OCI-LY7 (cell line): ENCODE data around the gene FBXL20. TPM values are rescaled to one million over a fixed set of nuclear protein-coding genes. Genes with fewer than 3 reads are reported as not detected.
"Not testable (repeated sequence)": the region's sequence is repeated elsewhere in the genome, so short reads cannot be mapped to it uniquely, and the experiment has no call there.

Experiments used
- BruUV-seq: library from RNA; stranded (reverse); fragments of 400-500 nt; replicated peaks from 2 replicates; lab custom pipeline; 2021; lab: Mats Ljungman, UMichigan
- CTCF ChIA-PET: fragments of 300-600 bp; sonication (Branson Sonifier 250); formaldehyde crosslinking; loops from one replicate; lab custom pipeline; 2022; ENCODE audit warnings: antibody characterized with exemption; ENCODE audit not compliant: unreplicated experiment; lab: Charles Lee
- POLR2A ChIA-PET: fragments of 300-600 bp; sonication (Branson Sonifier 250); formaldehyde crosslinking; loops from one replicate; lab custom pipeline; 2022; ENCODE audit warnings: antibody characterized with exemption; lab: Charles Lee
- DNase-seq: peaks from one replicate; pipeline ENCODE4 v3.0.0-alpha.2; 2015; ENCODE audit warnings: low spot score
- H2AFZ ChIP-seq: fragments of 200-600 bp; sonication (generic), shearing (Covaris generic); 2 replicates; pipeline ENCODE4 v1.6.1; 2014; ENCODE audit warnings: mild to moderate bottlenecking, antibody characterized with exemption, low read length, moderate library complexity
- H3K27ac ChIP-seq: fragments of 200-600 bp; sonication (generic); 2 replicates; pipeline ENCODE4 v1.5.1; 2014; ENCODE audit warnings: mixed run types, low read depth, mild to moderate bottlenecking, moderate library complexity, low read length, inconsistent platforms; ENCODE audit not compliant: poor library complexity, severe bottlenecking
- H3K36me3 ChIP-seq: fragments of 200-600 bp; sonication (generic); 2 replicates; pipeline ENCODE4 v1.6.1; 2014; ENCODE audit warnings: mild to moderate bottlenecking, antibody characterized with exemption, low read length, moderate library complexity, mixed read lengths; ENCODE audit not compliant: insufficient read depth
- H3K4me1 ChIP-seq: fragments of 200-600 bp; sonication (generic); 2 replicates; pipeline ENCODE4 v1.5.1; 2014; ENCODE audit warnings: mild to moderate bottlenecking, low read length; ENCODE audit not compliant: insufficient read depth, poor library complexity, severe bottlenecking
- H3K4me2 ChIP-seq: fragments of 200-600 bp; sonication (generic); 2 replicates; pipeline ENCODE4 v1.6.1; 2014; ENCODE audit warnings: mild to moderate bottlenecking, low read length
- H3K4me3 ChIP-seq: fragments of 200-600 bp; sonication (generic); 2 replicates; pipeline ENCODE4 v1.5.1; 2014; ENCODE audit warnings: mild to moderate bottlenecking, low read depth, low read length; ENCODE audit not compliant: poor library complexity, severe bottlenecking
- H3K79me2 ChIP-seq: fragments of 200-600 bp; sonication (generic); 2 replicates; pipeline ENCODE4 v1.6.1; 2016; ENCODE audit warnings: low read depth, mild to moderate bottlenecking, low read length, moderate library complexity, mixed read lengths; ENCODE audit not compliant: insufficient read depth
- H3K9me2 ChIP-seq: fragments of 200-600 bp; sonication (generic); 2 replicates; pipeline ENCODE4 v1.6.1; 2016; ENCODE audit warnings: mild to moderate bottlenecking, low read length, mixed read lengths; ENCODE audit not compliant: insufficient read depth
- H3K9me3 ChIP-seq: fragments of 200-600 bp; sonication (generic); 2 replicates; pipeline ENCODE4 v1.6.1; 2014; ENCODE audit warnings: mild to moderate bottlenecking, mixed run types, low read length, mixed read lengths
- H4K20me1 ChIP-seq: fragments of 200-600 bp; sonication (generic); 2 replicates; pipeline ENCODE4 v1.6.1; 2014; ENCODE audit warnings: mild to moderate bottlenecking, antibody characterized with exemption, low read length, moderate library complexity, mixed read lengths; ENCODE audit not compliant: insufficient read depth
- EZH2phosphoT487 ChIP-seq: fragments of 200-600 bp; sonication (generic); IDR thresholded peaks from 2 replicates; pipeline ENCODE4 v1.6.1; 2018; ENCODE audit warnings: low read depth, borderline replicate concordance, mild to moderate bottlenecking, mixed run types, antibody characterized with exemption, low read length, moderate library complexity, mixed read lengths
- intact Hi-C: fragments of 100-400 bp; cut with micrococcal nuclease; formaldehyde crosslinking; loops from one replicate; pipeline ENCODE4 v1.10.0; 2022; ENCODE audit not compliant: unreplicated experiment
- total RNA-seq, 2 experiments: library from RNA; depleted of rRNA in 1 of 2; stranded (reverse); fragments of >200 nt in 1 of 2; shearing (Covaris generic) in 1 of 2; gene quantifications; 2 replicates each; pipeline ENCODE4 v1.2.3, GENCODE V29; 2014 to 2022
- TF ChIP-seq, protein P1 (sequence below): fragments of 200-600 bp; sonication (generic); conservative IDR thresholded peaks from 2 replicates; pipeline ENCODE4 v1.5.1; 2014; ENCODE audit warnings: mild to moderate bottlenecking, antibody characterized with exemption, low read length, moderate library complexity, mixed read lengths

The FBXL20 gene
- total RNA-seq, 2 experiments from 2014 or later: 2.1 to 12.2 TPM

DNA sequence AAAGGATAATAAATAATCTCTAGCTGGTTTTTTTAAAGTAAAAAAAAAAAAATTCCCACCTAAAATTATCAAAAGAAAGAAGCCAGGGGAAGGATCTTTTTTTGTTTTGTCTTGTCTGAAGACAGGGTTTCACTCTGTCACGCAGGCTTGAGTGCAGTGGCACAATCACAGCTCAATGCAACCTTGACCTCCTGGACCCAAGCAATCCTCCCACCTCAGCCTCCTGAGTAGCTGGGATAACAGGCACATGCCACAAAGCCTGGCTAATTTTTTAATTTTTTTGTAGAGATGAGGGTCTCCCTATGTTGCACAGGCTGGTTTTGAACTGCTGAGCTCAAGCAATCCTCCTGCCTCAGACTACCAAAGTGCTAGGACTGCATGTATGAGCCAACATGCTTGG is 97.2 kb downstream of the FBXL20 start:
- no peaks in the 10 kb centered on the region for H3K9me2 ChIP-seq
- no peak for DNase-seq
- H3K36me3 ChIP-seq: no peaks in the 10 kb centered on the region
- H3K4me1 ChIP-seq: peaks cover 22% of the 10 kb centered on the region
- H3K9me3 ChIP-seq: no peaks in the 10 kb centered on the region
- BruUV-seq: no TSS peak
- no peaks in the 10 kb centered on the region for H4K20me1 ChIP-seq
- intact Hi-C loops: no loop called here
- no peak overlapping the region for H2AFZ ChIP-seq
- CTCF ChIA-PET: no interaction called here
- H3K79me2 ChIP-seq: no peaks in the 10 kb centered on the region
- H3K4me2 ChIP-seq: no peak overlapping the region
- H3K27ac ChIP-seq: no peak overlapping the region
- POLR2A ChIA-PET: interaction anchor here (0.6 to 0.7 kb wide), 2 partner anchors 72 to 204 kb away, joined by 3 read pairs; no protein-coding TSS in a partner anchor
- TF ChIP-seq EZH2phosphoT487: no peak
- TF ChIP-seq, protein P1, sequence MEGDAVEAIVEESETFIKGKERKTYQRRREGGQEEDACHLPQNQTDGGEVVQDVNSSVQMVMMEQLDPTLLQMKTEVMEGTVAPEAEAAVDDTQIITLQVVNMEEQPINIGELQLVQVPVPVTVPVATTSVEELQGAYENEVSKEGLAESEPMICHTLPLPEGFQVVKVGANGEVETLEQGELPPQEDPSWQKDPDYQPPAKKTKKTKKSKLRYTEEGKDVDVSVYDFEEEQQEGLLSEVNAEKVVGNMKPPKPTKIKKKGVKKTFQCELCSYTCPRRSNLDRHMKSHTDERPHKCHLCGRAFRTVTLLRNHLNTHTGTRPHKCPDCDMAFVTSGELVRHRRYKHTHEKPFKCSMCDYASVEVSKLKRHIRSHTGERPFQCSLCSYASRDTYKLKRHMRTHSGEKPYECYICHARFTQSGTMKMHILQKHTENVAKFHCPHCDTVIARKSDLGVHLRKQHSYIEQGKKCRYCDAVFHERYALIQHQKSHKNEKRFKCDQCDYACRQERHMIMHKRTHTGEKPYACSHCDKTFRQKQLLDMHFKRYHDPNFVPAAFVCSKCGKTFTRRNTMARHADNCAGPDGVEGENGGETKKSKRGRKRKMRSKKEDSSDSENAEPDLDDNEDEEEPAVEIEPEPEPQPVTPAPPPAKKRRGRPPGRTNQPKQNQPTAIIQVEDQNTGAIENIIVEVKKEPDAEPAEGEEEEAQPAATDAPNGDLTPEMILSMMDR: no peak
- no peak overlapping the region for H3K4me3 ChIP-seq

DNA sequence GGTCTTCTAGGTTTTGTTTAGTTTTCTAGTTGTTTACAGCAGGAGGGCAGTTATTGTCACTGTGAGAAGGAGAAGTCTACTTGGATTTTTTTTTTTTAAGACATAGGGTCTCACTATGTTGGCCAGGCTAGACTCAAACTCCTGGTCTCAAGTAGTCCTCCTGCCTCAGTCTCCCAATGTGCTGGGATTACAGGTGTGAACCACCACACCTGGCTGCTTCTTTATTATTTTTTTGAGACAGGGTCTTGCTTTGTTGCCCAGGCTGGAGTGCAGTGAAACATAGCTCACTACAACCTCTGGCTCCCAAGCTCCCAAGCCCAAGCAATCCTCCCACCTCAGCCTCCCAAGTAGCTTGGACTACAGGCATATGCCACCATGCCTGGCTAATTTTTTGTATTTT is 107.4 kb downstream of the FBXL20 start:
- no peak for DNase-seq
- ChIA-PET POLR2A (no interaction called here), CTCF (interaction anchor here (1.0 kb wide), 1 partner anchor 11 kb away, joined by 3 read pairs; no protein-coding TSS in a partner anchor)
- H3K4me1 ChIP-seq: peaks cover 28% of the 10 kb centered on the region
- BruUV-seq: no TSS peak
- H3K36me3 ChIP-seq: no peaks in the 10 kb centered on the region
- H3K79me2 ChIP-seq: no peaks in the 10 kb centered on the region
- no peaks in the 10 kb centered on the region for H3K9me3 ChIP-seq
- no peak overlapping the region for H3K4me2 ChIP-seq
- no peaks in the 10 kb centered on the region for H3K9me2 ChIP-seq
- H3K27ac ChIP-seq: no peak overlapping the region
- no peaks in the 10 kb centered on the region for H4K20me1 ChIP-seq
- H2AFZ ChIP-seq: no peak overlapping the region
- no peak overlapping the region for H3K4me3 ChIP-seq
- intact Hi-C loops: no loop called here
- TF ChIP-seq, protein P1: no peak
- no peak for TF ChIP-seq EZH2phosphoT487

DNA sequence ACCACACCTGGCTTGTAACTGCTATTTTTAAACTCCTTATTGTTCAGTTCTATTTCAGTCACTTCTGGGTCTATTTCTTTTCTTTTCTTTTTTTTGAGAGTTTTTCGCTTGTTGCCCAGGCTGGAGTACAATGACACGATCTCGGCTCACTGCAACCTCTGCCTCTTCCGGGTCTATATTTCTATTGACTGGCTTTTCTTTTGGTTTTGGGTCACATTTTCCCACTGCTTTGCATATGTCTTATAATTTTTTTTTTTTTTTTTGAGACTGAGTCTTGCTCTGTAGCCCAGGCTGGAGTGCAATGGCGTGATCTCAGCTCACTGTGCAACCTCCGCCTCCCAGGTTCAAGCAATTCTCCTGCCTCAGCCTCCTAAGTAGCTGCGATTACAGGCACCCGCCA is 108.9 kb downstream of the FBXL20 start:
- Histone ChIP-seq H3K4me3 (peak overlapping the region; percentile 44), H3K27ac (peak overlapping the region; percentile 28), H3K4me1 (peaks cover 28% of the 10 kb centered on the region), H3K4me2 (peak overlapping the region; percentile 54), H2AFZ (peak overlapping the region; percentile 93)
- H3K9me3 ChIP-seq, H3K9me2 ChIP-seq, H3K36me3 ChIP-seq, intact Hi-C loops, H4K20me1 ChIP-seq, BruUV-seq, H3K79me2 ChIP-seq: not testable (repeated sequence)
- ChIA-PET POLR2A (interaction anchor here (1.1 kb wide), 1 partner anchor 9 kb away, joined by 4 read pairs; no protein-coding TSS in a partner anchor), CTCF (interaction anchor here (0.8 kb wide), 1 partner anchor 70 kb away, joined by 3 read pairs; no protein-coding TSS in a partner anchor)
- peak; percentile 46 for DNase-seq

DNA sequence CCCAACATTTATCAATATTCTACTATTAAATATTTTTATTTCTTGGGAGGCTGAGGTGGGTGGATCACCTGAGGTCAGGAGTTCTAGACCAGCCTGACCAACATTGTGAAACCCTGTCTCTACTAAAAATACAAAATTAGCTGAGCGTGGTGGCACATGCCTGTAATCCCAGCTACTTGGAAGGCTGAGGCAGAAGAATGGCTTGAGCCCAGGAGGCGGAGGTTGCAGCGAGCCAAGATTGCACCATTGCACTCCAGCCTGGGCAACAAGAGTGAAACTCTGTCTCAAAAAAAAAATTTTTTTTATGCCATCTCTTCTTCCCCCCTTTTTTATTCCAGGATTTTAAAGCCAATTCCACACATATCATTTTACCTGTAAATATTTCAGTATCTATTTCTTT is 114.9 kb downstream of the FBXL20 start:
- H3K4me3 ChIP-seq, H2AFZ ChIP-seq, intact Hi-C loops, BruUV-seq, DNase-seq, H3K9me2 ChIP-seq, POLR2A ChIA-PET, H3K4me2 ChIP-seq, H3K36me3 ChIP-seq, H3K9me3 ChIP-seq, CTCF ChIA-PET, H3K79me2 ChIP-seq, H4K20me1 ChIP-seq, H3K4me1 ChIP-seq, H3K27ac ChIP-seq: not testable (repeated sequence)
